HCT116 (cell line): Measurements from ENCODE around the gene APBA2. TPM values are rescaled to one million over a fixed set of nuclear protein-coding genes. Genes with fewer than 3 reads are reported as not detected.

Experiments
- ATAC-seq: fragments of 200-7000 bp; cut with Tn5 transposase; 2 replicates; pipeline ENCODE4 v1.9.1; 2020; ENCODE audit warnings: mild to moderate bottlenecking, moderate library complexity
- BruUV-seq: library from RNA; stranded (reverse); fragments of 400-500 nt; replicated peaks from 2 replicates; lab custom pipeline; 2021; lab: Mats Ljungman, UMichigan
- CTCF ChIA-PET: fragments of 300-600 bp; sonication (Branson Sonifier 250); formaldehyde crosslinking; loops from one replicate; lab custom pipeline; 2021; ENCODE audit warnings: antibody characterized with exemption; lab: Charles Lee
- POLR2A ChIA-PET: fragments of 300-600, 350-600 bp; sonication (Branson Sonifier 250); formaldehyde crosslinking; loops from one replicate; lab custom pipeline; 2021; ENCODE audit warnings: antibody characterized with exemption; lab: Charles Lee
- RAD21 ChIA-PET, 2 experiments: fragments of 300-600 bp; sonication (Branson Sonifier 250); formaldehyde crosslinking; loops; one replicate each; lab custom pipeline; 2023; ENCODE audit warnings: low total read pairs in 2 of 2; ENCODE audit not compliant: uncharacterized antibody in 2 of 2, unreplicated experiment in 2 of 2, low non-redundant PET in 1 of 2; lab: Charles Lee
- DNase-seq: peaks from one replicate; pipeline ENCODE4 v3.0.0-alpha.2; 2010; ENCODE audit warnings: low read depth, low spot score
- H2AFZ ChIP-seq: fragments of 200-600 bp; shearing (Covaris generic), sonication (generic); 2 replicates; pipeline ENCODE4 v1.6.1; 2017; ENCODE audit warnings: low read depth, mixed run types, mixed read lengths, antibody characterized with exemption, low read length; ENCODE audit not compliant: poor library complexity, severe bottlenecking
- H3K27ac ChIP-seq: 2 replicates; pipeline ENCODE4 v1.5.1; 2012; ENCODE audit warnings: low read depth, low read length
- H3K27me3 ChIP-seq: fragments of 200-600 bp; sonication (generic); 2 replicates; pipeline ENCODE4 v1.6.1; 2016; ENCODE audit warnings: mixed run types, low read length, mixed read lengths; ENCODE audit not compliant: insufficient read depth
- H3K36me3 ChIP-seq, 2 experiments: fragments of 200-500 bp in 1 of 2; fragments of 200-600 bp in 1 of 2; sonication (Bioruptor generic) in 1 of 2; sonication (generic) in 1 of 2; 2 replicates each; pipeline versions ENCODE4 v1.5.1 to v1.6.1; 2014 to 2016; ENCODE audit warnings: low read length in 2 of 2, inconsistent platforms in 1 of 2, mixed read lengths in 1 of 2, mixed run types in 1 of 2; ENCODE audit not compliant: insufficient read depth in 2 of 2, control insufficient read depth in 1 of 2
- H3K4me1 ChIP-seq, 2 experiments: fragments of 200-600 bp in 1 of 2; sonication (generic) in 1 of 2; 2 replicates each; pipeline versions ENCODE4 v1.5.1 to v1.6.1; 2012 to 2017; ENCODE audit warnings: low read length in 2 of 2, inconsistent platforms in 1 of 2, mild to moderate bottlenecking in 1 of 2, mixed read lengths in 1 of 2, mixed run types in 1 of 2, moderate library complexity in 1 of 2; ENCODE audit not compliant: insufficient read depth in 2 of 2, control insufficient read depth in 1 of 2
- H3K4me2 ChIP-seq: fragments of 200-600 bp; sonication (generic); 2 replicates; pipeline ENCODE4 v1.6.1; 2017; ENCODE audit warnings: mixed run types, low read length, mixed read lengths
- H3K4me3 ChIP-seq, 2 experiments: fragments of 200-600 bp in 1 of 2; sonication (generic) in 1 of 2; replicated peaks in 1 of 2; 2 replicates each; pipeline ENCODE4 v1.5.1; 2011 to 2016; ENCODE audit warnings: low read length in 2 of 2, control low read depth in 1 of 2, low read depth in 1 of 2, mild to moderate bottlenecking in 1 of 2, mixed read lengths in 1 of 2, mixed run types in 1 of 2
- H3K79me2 ChIP-seq: fragments of 200-600 bp; sonication (generic); 2 replicates; pipeline ENCODE4 v1.6.1; 2017; ENCODE audit warnings: mild to moderate bottlenecking, mixed run types, low read length, moderate library complexity, mixed read lengths; ENCODE audit not compliant: insufficient read depth
- H3K9ac ChIP-seq: fragments of 200-600 bp; sonication (generic); 2 replicates; pipeline ENCODE4 v1.6.1; 2016; ENCODE audit warnings: low read length, mixed read lengths
- H3K9me2 ChIP-seq: fragments of 200-600 bp; sonication (generic), shearing (Covaris generic); 2 replicates; pipeline ENCODE4 v1.6.1; 2017; ENCODE audit warnings: mixed run types, mild to moderate bottlenecking, moderate library complexity; ENCODE audit not compliant: insufficient read depth
- H3K9me3 ChIP-seq, 2 experiments: fragments of 200-500 bp in 1 of 2; fragments of 200-600 bp in 1 of 2; sonication (Bioruptor generic) in 1 of 2; sonication (generic) in 1 of 2; 2 replicates each; pipeline ENCODE4 v1.6.1; 2014 to 2017; ENCODE audit warnings: low read length in 2 of 2, mixed read lengths in 2 of 2, inconsistent platforms in 1 of 2, low read depth in 1 of 2, mild to moderate bottlenecking in 1 of 2, mixed run types in 1 of 2, moderate library complexity in 1 of 2; ENCODE audit not compliant: control insufficient read depth in 1 of 2, insufficient read depth in 1 of 2
- H4K20me1 ChIP-seq: fragments of 200-600 bp; sonication (generic), shearing (Covaris generic); 2 replicates; pipeline ENCODE4 v1.6.1; 2017; ENCODE audit warnings: mixed run types, mild to moderate bottlenecking, moderate library complexity; ENCODE audit not compliant: insufficient read depth
- CBX3 ChIP-seq: IDR thresholded peaks from 2 replicates; pipeline ENCODE4 v1.6.1; 2012; ENCODE audit warnings: low read depth
- EGR1 ChIP-seq: IDR thresholded peaks from 2 replicates; pipeline ENCODE4 v1.6.1; 2012; ENCODE audit warnings: low read depth
- ELF1 ChIP-seq: IDR thresholded peaks from 2 replicates; pipeline ENCODE4 v1.6.1; 2012; ENCODE audit warnings: low read depth, borderline replicate concordance
- EZH2 ChIP-seq: fragments of 200-600 bp; sonication (generic); IDR thresholded peaks from 2 replicates; pipeline ENCODE4 v1.6.1; 2017; ENCODE audit warnings: antibody characterized with exemption, mixed run types
- EZH2phosphoT487 ChIP-seq: fragments of 200-600 bp; IDR thresholded peaks from 2 replicates; pipeline ENCODE4 v1.6.1; 2018; ENCODE audit warnings: antibody characterized with exemption, borderline replicate concordance
- FOSL1 ChIP-seq: IDR thresholded peaks from 2 replicates; pipeline ENCODE4 v1.6.1; 2012; ENCODE audit warnings: low read depth
- POLR2A ChIP-seq: IDR thresholded peaks from 2 replicates; pipeline ENCODE4 v1.7.0; 2011; ENCODE audit warnings: borderline replicate concordance; ENCODE audit not compliant: insufficient read depth, insufficient read length; ENCODE audit errors: extremely low read depth
- SP1 ChIP-seq: IDR thresholded peaks from 2 replicates; pipeline ENCODE4 v1.6.1; 2012; ENCODE audit warnings: low read depth
- SRF ChIP-seq: IDR thresholded peaks from 2 replicates; pipeline ENCODE4 v1.6.1; 2012; ENCODE audit warnings: low read depth
- TCF7L2 ChIP-seq: IDR thresholded peaks from 2 replicates; pipeline ENCODE4 v1.7.0; 2011; ENCODE audit warnings: borderline replicate concordance, inconsistent platforms; ENCODE audit not compliant: insufficient read depth, insufficient read length; ENCODE audit errors: extremely low read depth
- YY1 ChIP-seq: IDR thresholded peaks from 2 replicates; pipeline ENCODE4 v1.6.1; 2011; ENCODE audit warnings: low read length, low read depth, moderate library complexity, mild to moderate bottlenecking; ENCODE audit not compliant: insufficient replicate concordance; ENCODE audit errors: extremely low read depth
- ZFX ChIP-seq: fragments of 450-650 bp; IDR thresholded peaks from 2 replicates; pipeline ENCODE4 v1.6.1; 2017
- ZNF274 ChIP-seq: fragments of 200-500 bp; sonication (Bioruptor generic); IDR thresholded peaks from 2 replicates; pipeline ENCODE4 v1.6.1; 2014; ENCODE audit warnings: mild to moderate bottlenecking, low read depth, low read length, inconsistent platforms
- intact Hi-C: fragments of 100-400 bp; cut with micrococcal nuclease; formaldehyde crosslinking; loops from 2 replicates; pipeline ENCODE4 v1.10.0; 2022
- total RNA-seq: library from RNA; stranded (reverse); gene quantifications from one replicate; pipeline ENCODE4 v1.2.1, GENCODE V29; 2021; ENCODE audit not compliant: unreplicated experiment
- TF ChIP-seq, protein P1 (sequence below): IDR thresholded peaks from 2 replicates; pipeline ENCODE4 v1.6.1; 2012
- TF ChIP-seq, protein P2 (sequence below): IDR thresholded peaks from 2 replicates; pipeline ENCODE4 v1.6.1; 2012
- TF ChIP-seq, protein P3 (sequence below): IDR thresholded peaks from 2 replicates; pipeline ENCODE4 v1.6.1; 2012; ENCODE audit warnings: low read depth

APBA2 gene
- total RNA-seq, 1 experiment from 2014 or later = 0.47 TPM

DNA sequence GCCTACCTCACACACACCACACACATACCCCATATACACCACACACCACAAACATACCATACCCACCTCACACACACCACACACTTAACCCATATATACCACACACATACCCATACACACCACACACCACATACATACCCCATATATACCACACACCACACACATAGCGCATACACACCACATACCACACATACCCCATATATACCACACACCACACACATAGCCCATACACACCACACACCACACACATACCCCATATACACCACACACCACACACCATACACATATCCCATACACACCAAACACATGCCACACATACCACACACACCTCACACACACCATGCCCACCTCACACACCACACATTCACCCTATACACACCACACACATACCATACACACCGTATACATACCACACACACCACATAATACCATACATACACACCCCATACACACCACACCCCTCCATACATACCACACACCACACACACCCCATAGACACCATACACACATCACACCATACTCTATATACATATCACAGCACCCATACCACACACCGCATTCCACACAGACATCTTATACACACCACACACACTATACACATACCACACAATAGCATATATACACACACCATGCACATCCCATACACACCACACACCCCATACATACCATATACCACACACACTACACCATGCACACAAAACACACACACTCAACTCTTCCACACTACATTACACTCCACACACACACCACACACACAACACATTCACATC is 29.5 kb downstream of the APBA2 start:
- Histone ChIP-seq H3K9me2 (no peaks in the 10 kb centered on the region), H3K9ac (no peak overlapping the region), H3K27me3 (0 out of 2 replicates have a peak, but pooled peaks cover 3% of the 10 kb centered on the region)
- POLR2A ChIA-PET = no interaction called here
- TF ChIP-seq ELF1 (no peak), EGR1 (no peak), ZFX (no peak), POLR2A (no peak), FOSL1 (no peak), EZH2 (no peak), TCF7L2 (no peak), SP1 (no peak), SRF (no peak)
- TF ChIP-seq, protein P1, sequence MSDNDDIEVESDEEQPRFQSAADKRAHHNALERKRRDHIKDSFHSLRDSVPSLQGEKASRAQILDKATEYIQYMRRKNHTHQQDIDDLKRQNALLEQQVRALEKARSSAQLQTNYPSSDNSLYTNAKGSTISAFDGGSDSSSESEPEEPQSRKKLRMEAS = no peak
- TF ChIP-seq, all 23 proteins: peak for 0
- no peaks in the 10 kb centered on the region for H3K9me3 ChIP-seq
- no peak overlapping the region for H2AFZ ChIP-seq
- RAD21 ChIA-PET = no interaction called here
- no peak overlapping the region for H3K27ac ChIP-seq
- peaks cover 6 to 13% of the 10 kb centered on the region in 2 experiments; a peak in 3 of 4 replicates for H3K4me1 ChIP-seq
- H4K20me1 ChIP-seq = no peaks in the 10 kb centered on the region
- no TSS peak for BruUV-seq
- H3K79me2 ChIP-seq = no peaks in the 10 kb centered on the region
- ATAC-seq (no peak), DNase-seq (no peak)
- intact Hi-C loops = no loop called here
- CTCF ChIA-PET = no interaction called here
- H3K4me3 ChIP-seq = no peak overlapping the region
- no peaks in the 10 kb centered on the region for H3K36me3 ChIP-seq
- H3K4me2 ChIP-seq = no peak overlapping the region

GRCh38 chr15:28915935-28916334 is 30.2 kb downstream of the APBA2 start:
- no TSS peak for BruUV-seq
- ChIA-PET POLR2A (no interaction called here), CTCF (no interaction called here), RAD21 (no interaction called here)
- Histone ChIP-seq H3K36me3 (no peaks in the 10 kb centered on the region), H3K9ac (no peak overlapping the region), H2AFZ (no peak overlapping the region), H3K27ac (no peak overlapping the region), H3K79me2 (no peaks in the 10 kb centered on the region), H3K9me2 (no peaks in the 10 kb centered on the region), H3K9me3 (no peaks in the 10 kb centered on the region), H3K4me3 (no peak overlapping the region), H3K27me3 (0 out of 2 replicates have a peak, but pooled peaks cover 2% of the 10 kb centered on the region), H4K20me1 (no peaks in the 10 kb centered on the region), H3K4me2 (no peak overlapping the region), H3K4me1 (peaks cover 6 to 13% of the 10 kb centered on the region in 2 experiments; a peak in 3 of 4 replicates)
- no peak for ATAC-seq
- intact Hi-C loops = no loop called here
- DNase-seq = no peak
- TF ChIP-seq, protein P2, sequence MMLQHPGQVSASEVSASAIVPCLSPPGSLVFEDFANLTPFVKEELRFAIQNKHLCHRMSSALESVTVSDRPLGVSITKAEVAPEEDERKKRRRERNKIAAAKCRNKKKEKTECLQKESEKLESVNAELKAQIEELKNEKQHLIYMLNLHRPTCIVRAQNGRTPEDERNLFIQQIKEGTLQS = no peak
- TF ChIP-seq, protein P3, sequence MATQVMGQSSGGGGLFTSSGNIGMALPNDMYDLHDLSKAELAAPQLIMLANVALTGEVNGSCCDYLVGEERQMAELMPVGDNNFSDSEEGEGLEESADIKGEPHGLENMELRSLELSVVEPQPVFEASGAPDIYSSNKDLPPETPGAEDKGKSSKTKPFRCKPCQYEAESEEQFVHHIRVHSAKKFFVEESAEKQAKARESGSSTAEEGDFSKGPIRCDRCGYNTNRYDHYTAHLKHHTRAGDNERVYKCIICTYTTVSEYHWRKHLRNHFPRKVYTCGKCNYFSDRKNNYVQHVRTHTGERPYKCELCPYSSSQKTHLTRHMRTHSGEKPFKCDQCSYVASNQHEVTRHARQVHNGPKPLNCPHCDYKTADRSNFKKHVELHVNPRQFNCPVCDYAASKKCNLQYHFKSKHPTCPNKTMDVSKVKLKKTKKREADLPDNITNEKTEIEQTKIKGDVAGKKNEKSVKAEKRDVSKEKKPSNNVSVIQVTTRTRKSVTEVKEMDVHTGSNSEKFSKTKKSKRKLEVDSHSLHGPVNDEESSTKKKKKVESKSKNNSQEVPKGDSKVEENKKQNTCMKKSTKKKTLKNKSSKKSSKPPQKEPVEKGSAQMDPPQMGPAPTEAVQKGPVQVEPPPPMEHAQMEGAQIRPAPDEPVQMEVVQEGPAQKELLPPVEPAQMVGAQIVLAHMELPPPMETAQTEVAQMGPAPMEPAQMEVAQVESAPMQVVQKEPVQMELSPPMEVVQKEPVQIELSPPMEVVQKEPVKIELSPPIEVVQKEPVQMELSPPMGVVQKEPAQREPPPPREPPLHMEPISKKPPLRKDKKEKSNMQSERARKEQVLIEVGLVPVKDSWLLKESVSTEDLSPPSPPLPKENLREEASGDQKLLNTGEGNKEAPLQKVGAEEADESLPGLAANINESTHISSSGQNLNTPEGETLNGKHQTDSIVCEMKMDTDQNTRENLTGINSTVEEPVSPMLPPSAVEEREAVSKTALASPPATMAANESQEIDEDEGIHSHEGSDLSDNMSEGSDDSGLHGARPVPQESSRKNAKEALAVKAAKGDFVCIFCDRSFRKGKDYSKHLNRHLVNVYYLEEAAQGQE = no peak
- TF ChIP-seq EZH2 (no peak), CBX3 (no peak), EGR1 (no peak), ZNF274 (no peak), ELF1 (no peak), YY1 (no peak), FOSL1 (no peak), EZH2phosphoT487 (no peak)
